ENCODE data around the gene RFT1. TPM values are rescaled to one million over a fixed set of nuclear protein-coding genes. Genes with fewer than 3 reads are reported as not detected.

RFT1 gene
- total RNA-seq, 1 donor from 2014 or later = 14.8 TPM

- Mint-ChIP-seq H3K27me3 (ENCODE audit: low read depth) (no peaks in the 10 kb centered on the region), H3K4me1 (ENCODE audit: low read depth) (no peaks in the 10 kb centered on the region), H3K36me3 (ENCODE audit: low read depth) (peaks cover 27% of the 10 kb centered on the region), H3K9me3 (ENCODE audit: low read depth) (no peaks in the 10 kb centered on the region), H3K27ac (ENCODE audit: unreplicated experiment) (no peak overlapping the region), H3K4me3 (ENCODE audit: unreplicated experiment) (no peak overlapping the region)
- TF ChIP-seq, protein P1, sequence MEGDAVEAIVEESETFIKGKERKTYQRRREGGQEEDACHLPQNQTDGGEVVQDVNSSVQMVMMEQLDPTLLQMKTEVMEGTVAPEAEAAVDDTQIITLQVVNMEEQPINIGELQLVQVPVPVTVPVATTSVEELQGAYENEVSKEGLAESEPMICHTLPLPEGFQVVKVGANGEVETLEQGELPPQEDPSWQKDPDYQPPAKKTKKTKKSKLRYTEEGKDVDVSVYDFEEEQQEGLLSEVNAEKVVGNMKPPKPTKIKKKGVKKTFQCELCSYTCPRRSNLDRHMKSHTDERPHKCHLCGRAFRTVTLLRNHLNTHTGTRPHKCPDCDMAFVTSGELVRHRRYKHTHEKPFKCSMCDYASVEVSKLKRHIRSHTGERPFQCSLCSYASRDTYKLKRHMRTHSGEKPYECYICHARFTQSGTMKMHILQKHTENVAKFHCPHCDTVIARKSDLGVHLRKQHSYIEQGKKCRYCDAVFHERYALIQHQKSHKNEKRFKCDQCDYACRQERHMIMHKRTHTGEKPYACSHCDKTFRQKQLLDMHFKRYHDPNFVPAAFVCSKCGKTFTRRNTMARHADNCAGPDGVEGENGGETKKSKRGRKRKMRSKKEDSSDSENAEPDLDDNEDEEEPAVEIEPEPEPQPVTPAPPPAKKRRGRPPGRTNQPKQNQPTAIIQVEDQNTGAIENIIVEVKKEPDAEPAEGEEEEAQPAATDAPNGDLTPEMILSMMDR (IDR thresholded peaks at IDR 0.05) = no peak
- no peak for DNase-seq (ENCODE audit: low spot score)
Measured at GRCh38 chr3:53101956-53102355, 28.3 kb downstream of the RFT1 start.

- peaks cover 27% of the 10 kb centered on the region for H3K36me3 Mint-ChIP-seq (ENCODE audit: low read depth)
- no peak overlapping the region for H3K4me3 Mint-ChIP-seq (ENCODE audit: unreplicated experiment)
- H3K4me1 Mint-ChIP-seq (ENCODE audit: low read depth) = no peaks in the 10 kb centered on the region
- TF ChIP-seq, protein P1 (IDR thresholded peaks at IDR 0.05) = no peak
- no peak for DNase-seq (ENCODE audit: low spot score)
- H3K27me3 Mint-ChIP-seq (ENCODE audit: low read depth) = no peaks in the 10 kb centered on the region
- H3K27ac Mint-ChIP-seq (ENCODE audit: unreplicated experiment) = no peak overlapping the region
- H3K9me3 Mint-ChIP-seq (ENCODE audit: low read depth) = no peaks in the 10 kb centered on the region
Measured at GRCh38 chr3:53100818-53101466, 29.3 kb downstream of the RFT1 start.

DNA sequence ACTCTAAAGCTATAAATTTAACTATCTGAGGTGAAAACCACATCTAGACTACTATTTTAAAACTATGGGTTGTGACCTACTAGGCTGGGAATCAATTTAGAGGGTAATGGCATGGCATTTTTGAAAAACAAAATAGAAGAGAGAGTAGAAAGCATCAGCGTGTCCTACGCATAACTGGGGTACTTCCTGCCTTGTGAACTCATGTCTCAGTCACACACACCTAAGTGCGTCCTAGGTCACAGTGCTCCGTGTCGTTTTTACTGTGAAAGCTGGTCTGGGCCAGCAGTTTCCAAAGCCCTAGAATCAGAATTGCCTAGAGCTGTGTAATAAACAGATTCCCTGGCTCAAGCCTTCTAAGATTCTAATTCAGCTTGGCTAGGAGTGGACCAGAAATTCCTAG is 32.3 kb downstream of the RFT1 start:
- DNase-seq (ENCODE audit: low spot score) = no peak
- no peak overlapping the region for H3K27ac Mint-ChIP-seq (ENCODE audit: unreplicated experiment)
- H3K36me3 Mint-ChIP-seq (ENCODE audit: low read depth) = peaks cover 20% of the 10 kb centered on the region
- H3K27me3 Mint-ChIP-seq (ENCODE audit: low read depth) = no peaks in the 10 kb centered on the region
- no peaks in the 10 kb centered on the region for H3K4me1 Mint-ChIP-seq (ENCODE audit: low read depth)
- no peaks in the 10 kb centered on the region for H3K9me3 Mint-ChIP-seq (ENCODE audit: low read depth)
- no peak overlapping the region for H3K4me3 Mint-ChIP-seq (ENCODE audit: unreplicated experiment)
- TF ChIP-seq, protein P1 (IDR thresholded peaks at IDR 0.05) = no peak

DNA sequence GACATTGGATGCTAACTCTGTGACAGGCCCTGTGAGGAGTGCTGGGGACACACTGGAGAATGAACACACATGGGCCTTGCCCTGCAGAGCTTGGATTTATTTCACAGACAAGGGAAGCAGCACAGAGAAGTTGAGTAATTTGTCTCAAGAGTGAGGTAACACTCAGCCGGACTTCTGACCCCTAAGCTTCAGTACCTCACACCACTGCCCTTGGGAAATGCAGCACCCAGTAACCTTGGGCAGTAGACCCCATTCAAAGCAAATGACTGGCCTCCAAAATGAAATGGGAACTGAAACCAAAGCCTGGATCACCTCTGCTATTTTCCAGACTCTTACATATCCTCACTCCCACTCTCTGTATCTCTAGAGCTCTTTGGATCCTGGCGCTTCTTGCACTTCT is 37.3 kb downstream of the RFT1 start:
- Mint-ChIP-seq H3K4me1 (ENCODE audit: low read depth) (peaks cover 7% of the 10 kb centered on the region), H3K9me3 (ENCODE audit: low read depth) (no peaks in the 10 kb centered on the region), H3K4me3 (ENCODE audit: unreplicated experiment) (no peak overlapping the region), H3K27ac (ENCODE audit: unreplicated experiment) (no peak overlapping the region), H3K27me3 (ENCODE audit: low read depth) (no peaks in the 10 kb centered on the region), H3K36me3 (ENCODE audit: low read depth) (peaks cover 13% of the 10 kb centered on the region)
- peak; percentile 1 for DNase-seq (ENCODE audit: low spot score)
- TF ChIP-seq, protein P1 (IDR thresholded peaks at IDR 0.05) = no peak

DNA sequence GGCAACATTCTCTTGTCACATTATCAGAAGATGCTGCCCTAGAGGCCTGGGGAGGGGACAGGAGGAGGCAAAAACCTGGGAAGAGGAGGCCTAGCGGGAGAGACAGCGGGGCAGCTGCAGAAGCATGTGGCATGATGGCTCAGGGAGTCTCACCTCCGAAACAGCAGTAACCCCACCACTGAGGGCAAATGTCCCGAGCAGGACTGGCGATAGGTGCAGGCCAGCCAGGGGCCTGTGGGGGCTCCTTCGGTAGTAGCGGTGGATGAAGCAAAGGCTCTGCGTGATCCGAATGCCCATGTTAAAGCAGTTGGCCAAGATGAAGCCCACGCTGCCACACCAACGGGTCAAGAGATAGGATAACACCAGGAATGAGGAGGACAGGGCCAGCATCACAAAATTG is 38.0 kb downstream of the RFT1 start:
- Mint-ChIP-seq H3K4me1 (ENCODE audit: low read depth) (peaks cover 7% of the 10 kb centered on the region), H3K27ac (ENCODE audit: unreplicated experiment) (no peak overlapping the region), H3K27me3 (ENCODE audit: low read depth) (no peaks in the 10 kb centered on the region), H3K36me3 (ENCODE audit: low read depth) (peaks cover 13% of the 10 kb centered on the region), H3K9me3 (ENCODE audit: low read depth) (no peaks in the 10 kb centered on the region), H3K4me3 (ENCODE audit: unreplicated experiment) (no peak overlapping the region)
- TF ChIP-seq, protein P1 (IDR thresholded peaks at IDR 0.05) = no peak
- peak; percentile 53 for DNase-seq (ENCODE audit: low spot score)

Data from chondrocyte (in vitro differentiated cells).